IMR-90 (cell line): ENCODE measurements around the gene FAM174B. TPM values are rescaled to one million over a fixed set of nuclear protein-coding genes. Genes with fewer than 3 reads are reported as not detected.
A peak's percentile ranks its signal among the peaks of the same experiment; 100 is the strongest.

ENCODE experiments used
- ATAC-seq: fragments of 200-7000 bp; cut with Tn5 transposase; 2 replicates; pipeline ENCODE4 v1.9.1; 2020; ENCODE audit warnings: low read depth, mild to moderate bottlenecking, moderate library complexity
- BruUV-seq: library from RNA; stranded (reverse); fragments of 400-500 nt; replicated peaks from 2 replicates; lab custom pipeline; 2021; lab: Mats Ljungman, UMichigan
- CTCF ChIA-PET: fragments of 300-600 bp; formaldehyde crosslinking; extraction: SDS; loops from one replicate; lab custom pipeline; 2021; ENCODE audit warnings: antibody characterized with exemption; lab: Yijun Ruan, JAX
- POLR2A ChIA-PET: fragments of 300-600 bp; sonication (Branson Sonifier 250); formaldehyde crosslinking; loops from one replicate; lab custom pipeline; 2022; ENCODE audit warnings: antibody characterized with exemption; ENCODE audit not compliant: unreplicated experiment; lab: Charles Lee
- DNase-seq: peaks from one replicate; pipeline ENCODE4 v3.0.0; 2013
- H2AFZ ChIP-seq: replicated peaks from 2 replicates; pipeline ENCODE3; 2013; ENCODE audit warnings: low read length, mild to moderate bottlenecking; ENCODE audit not compliant: poor library complexity
- H2AK5ac ChIP-seq: 2 replicates; pipeline ENCODE4 v1.6.1; 2013; ENCODE audit warnings: low read depth, low read length, inconsistent platforms
- H2AK9ac ChIP-seq: replicated peaks from 2 replicates; pipeline ENCODE3; 2013; ENCODE audit warnings: mild to moderate bottlenecking, low read depth, low read length, moderate library complexity; ENCODE audit not compliant: poor library complexity
- H2BK120ac ChIP-seq: 2 replicates; pipeline ENCODE4 v1.6.1; 2013; ENCODE audit warnings: low read depth, low read length, inconsistent platforms
- H2BK15ac ChIP-seq: 3 replicates; pipeline ENCODE4 v1.6.1; 2013; ENCODE audit warnings: low read depth, low read length, inconsistent platforms
- H2BK20ac ChIP-seq: 2 replicates; pipeline ENCODE4 v1.6.1; 2013; ENCODE audit warnings: low read depth, mild to moderate bottlenecking, inconsistent platforms, low read length, moderate library complexity
- H2BK5ac ChIP-seq: 2 replicates; pipeline ENCODE4 v1.6.1; 2013; ENCODE audit warnings: mild to moderate bottlenecking, low read depth, low read length, inconsistent platforms; ENCODE audit not compliant: poor library complexity, severe bottlenecking
- H3K14ac ChIP-seq: replicated peaks from 2 replicates; pipeline ENCODE4 v1.6.1; 2013; ENCODE audit warnings: low read depth, low read length, inconsistent platforms
- H3K18ac ChIP-seq: 2 replicates; pipeline ENCODE4 v1.6.1; 2013; ENCODE audit warnings: low read depth, low read length, control low read depth
- H3K23ac ChIP-seq: 2 replicates; pipeline ENCODE4 v1.6.1; 2013; ENCODE audit warnings: low read depth, low read length, inconsistent platforms
- H3K27ac ChIP-seq: 2 replicates; pipeline ENCODE4 v1.5.1; 2013; ENCODE audit warnings: mild to moderate bottlenecking, control low read depth, low read length; ENCODE audit not compliant: insufficient read depth
- H3K27me3 ChIP-seq: 2 replicates; pipeline ENCODE4 v1.6.1; 2013; ENCODE audit warnings: low read length; ENCODE audit not compliant: control insufficient read depth, insufficient read depth
- H3K36me3 ChIP-seq: 2 replicates; pipeline ENCODE4 v1.6.1; 2013; ENCODE audit warnings: low read length, mixed read lengths; ENCODE audit not compliant: control insufficient read depth, insufficient read depth
- H3K4ac ChIP-seq: 2 replicates; pipeline ENCODE4 v1.6.1; 2013; ENCODE audit warnings: low read depth, low read length, inconsistent platforms
- H3K4me1 ChIP-seq: 2 replicates; pipeline ENCODE4 v1.6.1; 2013; ENCODE audit warnings: low read length, mixed read lengths; ENCODE audit not compliant: control insufficient read depth, insufficient read depth
- H3K4me2 ChIP-seq: 2 replicates; pipeline ENCODE4 v1.6.1; 2013; ENCODE audit warnings: low read depth, mild to moderate bottlenecking, control low read depth, low read length, moderate library complexity
- H3K4me3 ChIP-seq: 2 replicates; pipeline ENCODE4 v1.5.1; 2013; ENCODE audit warnings: low read depth, mild to moderate bottlenecking, control low read depth, low read length, moderate library complexity; ENCODE audit not compliant: insufficient read depth
- H3K56ac ChIP-seq: 2 replicates; pipeline ENCODE4 v1.6.1; 2013; ENCODE audit warnings: low read length, inconsistent platforms; ENCODE audit not compliant: insufficient read depth; ENCODE audit errors: extremely low read depth
- H3K79me1 ChIP-seq, 2 experiments: 2 replicates each; pipeline ENCODE4 v1.6.1; 2013; ENCODE audit warnings: low read length in 2 of 2, inconsistent platforms in 1 of 2, low read depth in 1 of 2
- H3K9ac ChIP-seq: 2 replicates; pipeline ENCODE4 v1.6.1; 2013; ENCODE audit warnings: low read depth, low read length, control low read depth
- H3K9me1 ChIP-seq: 2 replicates; pipeline ENCODE4 v1.6.1; 2013; ENCODE audit warnings: low read length, inconsistent platforms; ENCODE audit not compliant: insufficient read depth
- H3K9me3 ChIP-seq: 2 replicates; pipeline ENCODE4 v1.6.1; 2013; ENCODE audit warnings: low read length; ENCODE audit not compliant: control insufficient read depth, insufficient read depth
- H4K20me1 ChIP-seq: 2 replicates; pipeline ENCODE4 v1.6.1; 2013; ENCODE audit warnings: low read length, inconsistent platforms; ENCODE audit not compliant: insufficient read depth
- H4K5ac ChIP-seq: 2 replicates; pipeline ENCODE4 v1.6.1; 2013; ENCODE audit warnings: mild to moderate bottlenecking, low read depth, low read length, control low read depth
- H4K8ac ChIP-seq, 2 experiments: 2 replicates each; pipeline ENCODE4 v1.6.1; 2013; ENCODE audit warnings: low read depth in 2 of 2, low read length in 2 of 2, control low read depth in 1 of 2, inconsistent platforms in 1 of 2
- H4K91ac ChIP-seq: 2 replicates; pipeline ENCODE4 v1.6.1; 2013; ENCODE audit warnings: low read depth, low read length, inconsistent platforms; ENCODE audit not compliant: insufficient read depth
- BHLHE40 ChIP-seq: fragments of 150-350 bp; IDR thresholded peaks from 2 replicates; pipeline ENCODE4 v1.6.1; 2016; ENCODE audit warnings: mild to moderate bottlenecking, low read depth, low read length
- RFX5 ChIP-seq: IDR thresholded peaks from 2 replicates; pipeline ENCODE4 v1.8.0; 2012; ENCODE audit warnings: low read depth, mild to moderate bottlenecking, low read length, moderate library complexity
- SMC3 ChIP-seq: fragments of 150-350 bp; IDR thresholded peaks from 2 replicates; pipeline ENCODE4 v1.6.1; 2016; ENCODE audit warnings: low read depth, mild to moderate bottlenecking, antibody characterized with exemption, low read length, moderate library complexity
- WGBS, 2 experiments: methylation state at CpG; one replicate each; pipeline versions ENCODE4 v1.1.5 to v1.1.7; 2013; ENCODE audit warnings: missing lambda C conversion rate in 2 of 2; ENCODE audit not compliant: insufficient read length in 1 of 2; ENCODE audit errors: extremely low coverage in 2 of 2; 5-methylcytosine and 5-hydroxymethylcytosine counted together
- dilution Hi-C: fragments of 300-500 bp; cut with HindIII; formaldehyde crosslinking; loops from one replicate; pipeline ENCODE4 v1.14.3; 2018; ENCODE audit warnings: low sequenced_read_pairs; ENCODE audit not compliant: unreplicated experiment
- in situ Hi-C: fragments of 300-500 bp; cut with MboI; formaldehyde crosslinking; loops from 3 replicates; pipeline ENCODE4 v1.14.3; 2019; ENCODE audit warnings: low sequenced_read_pairs, inconsistent platforms, mixed read lengths
- intact Hi-C: fragments of 100-400 bp; cut with micrococcal nuclease; formaldehyde crosslinking; loops from 2 replicates; pipeline ENCODE4 v1.10.0; 2022
- polyA plus RNA-seq, 3 experiments: library from polyadenylated mRNA; depleted of rRNA; stranded (reverse); fragments of >200 nt; gene quantifications; 2 replicates each; pipeline ENCODE4 v1.2.3, GENCODE V29; 2012; ENCODE audit warnings: low replicate concordance in 1 of 3
- total RNA-seq: library from RNA; depleted of rRNA; stranded (reverse); fragments of >200 nt; gene quantifications from 2 replicates; pipeline ENCODE4 v1.2.3, GENCODE V29; 2012

FAM174B gene
- total and polyA plus RNA-seq, 2 of the 4 experiments (the other 2 are of a cell fraction): 0.18 to 0.56 TPM

DNA sequence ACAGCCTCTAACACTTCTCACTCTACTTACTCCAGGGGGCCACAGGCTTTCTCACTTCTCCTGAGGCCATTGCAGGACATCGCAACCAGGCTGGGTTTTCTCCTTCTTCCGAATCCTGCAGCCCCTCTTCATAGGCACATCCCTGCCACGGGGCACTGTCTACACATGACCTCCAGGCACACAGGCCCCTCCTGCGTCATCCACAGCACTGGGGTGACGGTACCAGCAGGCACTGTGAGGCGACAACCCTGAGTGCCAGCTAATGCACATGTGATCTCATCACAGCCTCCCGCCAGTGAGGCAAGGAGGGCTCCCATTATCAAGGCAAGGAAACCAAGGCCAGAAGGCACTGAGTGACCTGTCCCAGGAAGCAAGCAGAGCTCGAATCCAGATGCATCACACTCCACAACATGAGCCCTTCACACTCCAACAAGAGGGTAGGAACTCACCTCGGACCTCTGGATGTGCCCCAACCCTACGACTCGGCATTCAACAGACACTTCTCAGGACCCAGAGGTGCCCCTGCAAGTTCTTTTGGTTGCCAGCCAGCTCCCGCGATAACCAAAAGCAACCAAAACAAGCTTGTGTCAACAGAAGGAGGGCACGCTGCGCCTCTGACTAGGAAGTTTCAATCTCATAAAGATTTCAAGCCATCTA lies 16.7 kb downstream of the FAM174B start:
- dilution Hi-C loops: no loop called here
- Histone ChIP-seq H3K4me2 (no peak overlapping the region), H3K23ac (no peak overlapping the region), H3K79me1 (no peaks in the 10 kb centered on the region), H4K5ac (no peak overlapping the region; the same call in 1 of the 2 replicates), H2BK5ac (no peak overlapping the region), H2AK9ac (no peak overlapping the region), H3K27me3 (no peaks in the 10 kb centered on the region; the same call in 1 of the 2 replicates), H3K4me3 (no peak overlapping the region), H3K56ac (no peak overlapping the region), H2BK20ac (no peak overlapping the region), H3K4ac (no peak overlapping the region), H3K18ac (no peak overlapping the region; the same call in 1 of the 2 replicates), H3K9me1 (no peaks in the 10 kb centered on the region), H2BK15ac (no peak overlapping the region), H3K4me1 (peaks cover 8% of the 10 kb centered on the region; the same call in 1 of the 2 replicates), H3K36me3 (no peaks in the 10 kb centered on the region), H3K9ac (no peak overlapping the region), H2AFZ (no peak overlapping the region), H4K91ac (no peak overlapping the region), H3K9me3 (no peaks in the 10 kb centered on the region), H4K8ac (no peak overlapping the region), H2AK5ac (no peak overlapping the region), H2BK120ac (no peak overlapping the region), H3K14ac (no peak overlapping the region), H3K27ac (peak overlapping the region; percentile 76; the same call in 1 of the 2 replicates), H4K20me1 (no peaks in the 10 kb centered on the region)
- TF ChIP-seq BHLHE40 (no peak), SMC3 (no peak), RFX5 (no peak)
- intact Hi-C loops: no loop called here
- DNase-seq (no peak), ATAC-seq (no peak)
- ChIA-PET POLR2A (no interaction called here), CTCF (no interaction called here)
- WGBS, 2 experiments: 89% methylated on average over 3 of the region's 15 CpGs; no CpG with 5 or more reads in 1 of the 2 experiments
- in situ Hi-C loops: no loop called here
- no TSS peak for BruUV-seq
